OCI-LY7 (cell line): ENCODE measurements around the gene FNDC10.

Source experiments
- CTCF ChIP-seq: fragments of 200-600 bp; sonication (generic); conservative IDR thresholded peaks from 2 replicates; pipeline ENCODE4 v1.5.1; 2014; ENCODE audit warnings: mild to moderate bottlenecking, antibody characterized with exemption, low read length, moderate library complexity, mixed read lengths
- EZH2phosphoT487 ChIP-seq: fragments of 200-600 bp; sonication (generic); IDR thresholded peaks from 2 replicates; pipeline ENCODE4 v1.6.1; 2018; ENCODE audit warnings: low read depth, borderline replicate concordance, mild to moderate bottlenecking, mixed run types, antibody characterized with exemption, low read length, moderate library complexity, mixed read lengths

- TF ChIP-seq EZH2phosphoT487 (no peak), CTCF (no peak)
Measured at GRCh38 chr1:1558591-1558990, 41.3 kb downstream of the FNDC10 start.
